ENCODE data around the gene PTPRCAP. TPM values are rescaled to one million over a fixed set of nuclear protein-coding genes. Genes with fewer than 3 reads are reported as not detected.

PTPRCAP gene
- total RNA-seq, 2 donors from 2014 or later = 65.2 to 131 TPM

DNA sequence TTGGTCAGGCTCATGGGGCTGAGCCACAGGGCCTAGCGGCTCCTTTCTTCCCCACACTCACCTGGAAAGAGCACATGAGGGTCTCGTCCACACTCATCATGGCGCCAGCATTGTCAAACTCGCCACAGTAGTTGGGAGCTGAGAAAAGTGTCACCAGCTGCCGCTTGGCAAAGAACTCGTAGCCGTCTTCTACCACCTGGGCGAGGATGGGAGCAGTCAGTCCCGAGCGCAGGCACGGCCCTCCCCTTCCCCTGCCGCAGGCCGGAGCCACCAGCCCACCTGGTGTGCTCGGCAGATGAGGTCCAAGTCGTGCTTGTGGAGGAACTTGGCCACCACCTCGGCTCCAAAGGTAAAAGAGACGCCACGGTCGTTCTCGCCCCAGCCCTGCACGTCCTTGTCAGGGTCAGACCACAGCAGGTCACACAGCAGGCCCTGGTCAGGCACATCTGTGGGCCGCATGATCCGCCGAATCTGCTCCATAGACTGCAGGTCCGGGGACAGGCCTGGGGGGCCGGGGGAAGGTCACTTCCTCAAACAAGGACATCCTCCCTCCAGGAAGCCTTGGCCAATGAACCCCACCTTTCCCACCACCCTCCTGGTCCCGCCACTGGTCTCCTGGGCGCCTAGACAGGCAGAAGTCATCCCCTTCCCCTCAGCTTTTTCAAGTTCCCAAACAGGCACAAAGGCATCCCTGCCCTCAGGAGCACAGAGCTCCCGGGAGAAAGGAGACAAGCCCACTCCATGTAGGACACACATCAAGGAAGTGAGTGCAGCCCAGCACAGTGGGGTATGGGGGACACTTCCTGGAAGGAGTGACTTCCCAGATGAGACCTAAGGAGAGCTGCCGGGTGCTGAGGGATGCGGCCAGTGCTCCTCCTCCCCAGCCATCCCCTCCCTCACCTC lies 38.6 kb downstream of the PTPRCAP start:
- DNase-seq (ENCODE audit: low spot score in 2 of 2) (peak in 1 of 2 donors; percentile 55), ATAC-seq (no peak)
- Mint-ChIP-seq H3K36me3 (peaks cover 13 to 22% of the 10 kb centered on the region in 2 donors), H3K9me3 (no peaks in the 10 kb centered on the region), H3K27ac (peak overlapping the region in 1 of 2 donors; percentile 72)

DNA sequence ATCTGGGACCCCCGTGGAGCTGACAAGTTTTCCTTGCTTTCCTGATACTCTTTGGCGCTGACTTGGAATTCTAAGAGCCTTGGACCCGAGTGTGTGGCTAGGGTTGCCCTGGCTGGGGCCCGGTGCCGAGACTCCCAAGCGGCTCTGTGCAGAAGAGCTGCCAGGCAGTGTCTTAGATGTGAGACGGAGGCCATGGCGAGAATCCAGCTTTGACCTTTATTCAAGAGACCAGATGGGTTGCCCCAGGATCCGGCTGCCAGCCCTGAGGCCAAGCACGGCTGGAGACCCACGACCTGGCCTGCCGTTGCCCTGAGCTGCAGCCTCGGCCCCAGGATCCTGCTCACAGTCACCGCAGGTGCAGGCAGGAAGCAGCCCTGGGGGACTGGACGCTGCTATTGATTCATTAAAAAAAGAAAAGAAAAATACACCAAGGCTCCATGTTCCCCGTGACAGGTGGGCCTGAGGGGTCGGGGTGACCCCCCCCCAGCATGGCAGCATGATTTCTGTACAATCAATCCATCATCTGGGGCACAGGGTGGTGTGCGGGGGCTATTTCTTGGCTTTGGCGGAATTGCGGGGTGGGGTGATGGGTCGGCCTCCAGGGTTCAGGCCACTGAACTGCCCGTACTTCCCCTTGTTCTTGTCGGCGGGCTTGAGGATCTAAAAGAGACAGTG lies 39.4 kb downstream of the PTPRCAP start:
- peak overlapping the region; percentile 38 to 81 for H3K27ac Mint-ChIP-seq
- ATAC-seq (no peak), DNase-seq (ENCODE audit: low spot score in 2 of 2) (peak in 1 of 2 donors; percentile 53)
- H3K9me3 Mint-ChIP-seq = no peaks in the 10 kb centered on the region
- H3K36me3 Mint-ChIP-seq = peaks cover 19 to 22% of the 10 kb centered on the region in 2 donors

DNA sequence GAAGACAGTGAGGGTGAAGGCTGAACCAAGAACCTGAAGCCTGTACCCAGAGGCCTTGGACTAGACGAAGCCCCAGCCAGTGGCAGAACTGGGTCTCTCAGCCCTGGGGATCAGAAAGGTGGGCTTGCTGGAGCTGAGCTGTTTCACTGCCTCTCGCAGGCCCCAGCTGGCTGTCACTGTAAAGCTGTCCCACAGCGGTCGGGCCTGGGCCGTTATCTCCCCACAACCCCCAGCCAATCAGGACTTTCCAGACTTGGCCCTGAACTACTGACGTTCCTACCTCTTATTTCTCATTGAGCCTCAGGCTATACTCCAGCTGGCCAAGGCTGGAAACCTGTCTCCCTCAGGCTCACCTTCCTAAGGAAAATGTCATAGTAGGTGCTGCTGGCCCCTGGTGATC lies 39.9 kb downstream of the PTPRCAP start:
- ATAC-seq (no peak), DNase-seq (ENCODE audit: low spot score in 2 of 2) (peak in 1 of 2 donors; percentile 57)
- H3K36me3 Mint-ChIP-seq = peaks cover 19 to 22% of the 10 kb centered on the region in 2 donors
- H3K9me3 Mint-ChIP-seq = no peaks in the 10 kb centered on the region
- H3K27ac Mint-ChIP-seq = peak overlapping the region; percentile 38 to 81

DNA sequence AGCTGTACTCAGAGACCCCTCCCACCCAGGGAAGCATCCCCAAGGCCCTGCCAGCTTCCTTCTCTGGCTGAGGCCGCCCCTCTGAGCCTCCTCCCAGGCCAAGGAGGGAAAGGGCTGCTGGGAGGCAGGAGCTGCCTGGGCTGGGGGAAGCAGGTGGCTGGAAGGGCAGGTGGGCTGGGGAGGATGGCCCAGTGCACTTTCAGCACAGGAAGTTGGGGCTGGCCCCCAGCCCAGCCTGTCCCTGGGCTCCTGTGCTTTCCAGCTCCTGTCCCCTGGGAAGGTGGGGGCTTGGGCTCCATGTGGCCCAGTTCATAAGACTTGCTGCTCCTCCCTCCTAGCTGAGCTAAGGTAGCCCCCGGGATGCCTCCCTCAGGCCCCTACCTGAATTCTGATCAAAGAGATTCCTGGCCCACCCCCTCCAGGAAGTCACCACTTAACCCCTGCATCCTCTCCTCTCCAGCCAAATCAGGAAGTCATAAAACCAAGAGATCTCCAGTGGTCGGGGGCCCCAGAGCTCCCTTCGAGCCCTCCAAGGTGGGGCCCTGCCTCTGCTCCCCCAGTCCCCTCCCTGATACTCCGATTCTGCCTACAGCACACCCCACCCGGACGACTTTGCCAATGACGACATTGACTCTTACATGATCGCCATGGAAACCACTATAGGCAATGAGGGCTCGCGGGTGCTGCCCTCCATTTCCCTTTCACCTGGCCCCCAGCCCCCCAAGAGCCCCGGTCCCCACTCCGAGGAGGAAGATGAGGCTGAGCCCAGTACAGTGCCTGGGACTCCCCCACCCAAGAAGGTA lies 40.7 kb downstream of the PTPRCAP start:
- Mint-ChIP-seq H3K27ac (peak overlapping the region; percentile 38 to 89), H3K36me3 (peaks cover 19 to 22% of the 10 kb centered on the region in 2 donors), H3K9me3 (no peaks in the 10 kb centered on the region)
- ATAC-seq = no peak
- peak in 1 of 2 donors; percentile 54 for DNase-seq (ENCODE audit: low spot score in 2 of 2)

DNA sequence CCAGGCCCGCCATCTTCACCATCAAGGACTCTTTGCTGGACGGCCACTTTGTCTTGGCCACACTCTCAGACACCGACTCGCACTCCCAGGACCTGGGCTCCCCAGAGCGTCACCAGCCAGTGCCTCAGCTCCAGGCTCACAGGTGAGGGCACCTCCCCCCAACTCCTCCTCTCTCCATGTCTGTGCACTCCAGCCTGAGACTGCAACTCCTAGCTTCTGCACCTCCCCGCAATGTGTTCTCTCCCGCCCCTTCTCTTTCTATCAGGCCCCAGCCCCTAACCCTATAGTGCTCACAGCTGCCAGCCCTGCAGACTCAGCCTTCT lies 41.3 kb downstream of the PTPRCAP start:
- peak overlapping the region; percentile 38 to 83 for H3K27ac Mint-ChIP-seq
- H3K9me3 Mint-ChIP-seq = no peaks in the 10 kb centered on the region
- H3K36me3 Mint-ChIP-seq = peaks cover 19 to 22% of the 10 kb centered on the region in 2 donors
- DNase-seq (ENCODE audit: low spot score in 2 of 2) (no peak), ATAC-seq (no peak)

DNA sequence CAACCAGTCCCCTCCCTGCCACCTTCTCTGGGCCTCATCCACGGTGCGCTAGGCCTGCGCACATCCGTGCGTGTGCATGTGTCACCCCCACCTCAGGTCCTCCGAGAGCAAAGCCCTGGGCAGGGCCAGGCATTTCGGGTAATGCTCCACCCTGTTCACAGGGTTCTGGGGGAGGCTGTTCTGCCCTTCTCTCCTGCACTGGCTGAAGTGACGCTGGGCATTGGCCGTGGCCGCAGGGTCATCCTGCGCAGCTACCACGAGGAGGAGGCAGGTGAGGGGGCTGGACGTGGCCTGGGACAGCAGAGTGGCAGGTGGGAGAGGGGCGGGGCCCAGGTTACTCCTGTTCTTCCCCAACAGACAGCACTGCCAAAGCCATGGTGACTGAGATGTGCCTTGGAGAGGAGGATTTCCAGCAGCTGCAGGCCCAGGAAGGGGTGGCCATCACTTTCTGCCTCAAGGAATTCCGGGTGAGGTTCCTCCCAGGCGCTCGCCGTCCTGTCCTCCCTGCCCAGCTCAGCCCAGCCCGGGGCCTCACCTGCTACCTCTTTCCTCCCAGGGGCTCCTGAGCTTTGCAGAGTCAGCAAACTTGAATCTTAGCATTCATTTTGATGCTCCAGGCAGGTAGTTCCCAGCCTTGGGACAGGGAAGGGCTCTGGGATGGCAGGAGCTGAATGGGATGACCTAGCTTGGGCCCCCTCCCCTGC lies 41.8 kb downstream of the PTPRCAP start:
- H3K27ac Mint-ChIP-seq = peak overlapping the region in 1 of 2 donors; percentile 38
- no peak for ATAC-seq
- H3K9me3 Mint-ChIP-seq = no peaks in the 10 kb centered on the region
- DNase-seq (ENCODE audit: low spot score in 2 of 2) = peak in 1 of 2 donors; percentile 54
- peaks cover 15 to 21% of the 10 kb centered on the region in 2 donors for H3K36me3 Mint-ChIP-seq

DNA sequence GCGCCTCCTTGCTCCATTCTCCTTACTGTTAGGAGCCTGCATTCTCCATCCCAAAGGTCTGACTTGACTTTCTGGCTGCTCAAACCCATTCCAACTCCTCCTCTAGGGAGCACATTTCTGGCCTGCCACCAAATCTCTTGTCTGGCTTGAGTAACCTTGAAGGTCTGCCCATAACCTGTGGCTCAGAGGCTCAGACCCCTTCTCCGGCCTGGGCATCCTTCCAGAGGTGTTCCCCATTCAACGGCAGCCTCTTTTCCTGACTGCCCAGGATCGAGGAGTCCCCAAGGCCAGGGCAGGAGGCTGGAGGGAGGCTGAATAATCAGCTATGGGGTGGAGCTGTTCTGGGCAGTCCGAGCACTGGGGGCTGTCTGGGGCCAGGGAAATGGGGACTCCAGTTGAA lies 43.5 kb downstream of the PTPRCAP start:
- Mint-ChIP-seq H3K9me3 (no peaks in the 10 kb centered on the region), H3K36me3 (peaks cover 9 to 16% of the 10 kb centered on the region in 2 donors), H3K27ac (no peak overlapping the region)
- ATAC-seq (no peak), DNase-seq (ENCODE audit: low spot score in 2 of 2) (no peak)

DNA sequence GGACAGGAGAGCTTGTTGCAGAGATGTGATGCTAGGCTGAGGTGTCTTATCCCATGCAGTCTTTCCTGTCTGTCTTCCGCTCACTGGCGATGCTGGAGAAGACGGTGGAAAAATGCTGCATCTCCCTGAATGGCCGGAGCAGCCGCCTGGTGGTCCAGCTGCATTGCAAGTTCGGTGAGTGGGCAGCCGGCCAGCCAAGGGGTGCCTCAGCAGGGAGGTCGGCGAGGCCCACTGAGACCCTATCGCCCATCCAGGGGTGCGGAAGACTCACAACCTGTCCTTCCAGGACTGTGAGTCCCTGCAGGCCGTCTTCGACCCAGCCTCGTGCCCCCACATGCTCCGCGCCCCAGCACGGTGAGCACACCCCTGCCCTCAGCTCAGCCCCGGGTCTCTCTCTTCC lies 44.0 kb downstream of the PTPRCAP start:
- ATAC-seq (no peak), DNase-seq (ENCODE audit: low spot score in 2 of 2) (no peak)
- no peak overlapping the region for H3K27ac Mint-ChIP-seq

DNA sequence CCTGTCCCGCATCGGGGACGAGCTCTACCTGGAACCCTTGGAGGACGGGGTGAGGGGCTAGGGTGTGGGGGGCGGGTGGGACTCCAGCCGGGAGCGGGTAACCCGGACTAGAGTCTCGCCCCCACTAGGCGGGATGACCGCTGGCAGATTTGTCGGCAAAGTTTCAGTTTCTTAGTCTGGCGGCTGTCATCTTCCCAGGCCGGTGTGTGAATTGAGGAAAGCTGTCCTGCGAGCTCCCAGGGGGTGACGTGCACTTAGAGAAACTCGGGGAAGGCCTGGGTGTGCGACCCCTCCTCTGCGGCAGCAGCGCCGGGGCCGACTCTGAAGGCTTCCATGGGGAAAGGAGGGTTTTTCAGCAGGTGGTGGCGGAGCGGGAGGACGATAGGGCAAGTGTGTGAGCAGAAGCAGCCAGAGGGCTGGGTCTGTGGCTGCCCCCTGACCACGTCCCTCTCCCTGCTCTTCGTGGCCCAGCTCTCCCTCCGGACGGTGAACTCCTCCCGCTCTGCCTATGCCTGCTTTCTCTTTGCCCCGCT lies 45.2 kb downstream of the PTPRCAP start:
- Mint-ChIP-seq H3K27ac (peak overlapping the region; percentile 86 to 88), H3K36me3 (peaks cover 9 to 10% of the 10 kb centered on the region in 2 donors), H3K9me3 (no peaks in the 10 kb centered on the region)
- no peak for DNase-seq (ENCODE audit: low spot score in 2 of 2)
- ATAC-seq = no peak

More for the DNA sequence above, 44.0 kb downstream of the PTPRCAP start:
- Mint-ChIP-seq H3K9me3 (no peaks in the 10 kb centered on the region), H3K36me3 (peaks cover 9 to 16% of the 10 kb centered on the region in 2 donors)

DNA sequence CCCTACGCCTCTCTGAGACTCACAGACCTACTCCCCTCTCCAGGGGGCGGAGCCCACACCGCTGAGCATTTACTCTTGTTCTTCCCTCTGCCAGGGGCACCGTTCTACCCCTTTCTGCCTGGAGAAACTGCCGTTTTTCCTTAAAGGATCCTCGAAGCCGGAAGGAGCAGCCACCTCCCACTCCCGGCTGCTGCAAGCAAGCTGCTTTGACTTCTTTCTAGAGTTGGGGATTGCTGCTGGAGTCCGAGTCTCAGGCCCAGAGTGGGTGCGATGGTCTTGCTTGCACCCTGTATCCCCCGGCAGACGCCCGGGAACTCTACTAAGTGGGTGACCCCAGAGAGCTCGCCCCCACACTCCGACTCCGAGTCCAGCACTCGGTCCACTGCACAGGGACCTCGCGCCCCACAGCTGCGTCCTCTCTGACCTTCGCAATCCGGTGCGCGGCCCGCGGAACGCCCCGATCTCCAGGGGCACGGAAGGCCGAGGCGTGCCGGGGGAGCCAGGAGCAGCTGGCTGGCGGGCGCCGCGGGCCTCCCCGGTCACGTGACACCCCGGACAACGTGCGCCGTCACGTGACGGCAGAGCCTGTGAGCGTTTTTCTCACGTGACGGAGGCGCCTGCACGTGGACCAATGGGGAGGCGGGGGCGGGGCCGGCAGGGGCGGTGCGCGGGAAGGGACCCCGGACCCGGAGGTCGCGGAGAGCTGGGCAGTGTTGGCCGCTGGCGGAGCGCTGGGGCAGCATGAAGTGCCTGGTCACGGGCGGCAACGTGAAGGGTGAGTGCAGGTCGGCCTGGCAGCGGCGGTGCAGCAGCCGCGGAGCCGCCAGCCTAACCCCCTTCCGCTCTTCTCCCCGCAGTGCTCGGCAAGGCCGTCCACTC lies 45.9 kb downstream of the PTPRCAP start, which contains the start of gene RAD9A:
Gene RAD9A, plus strand, starts transcription at position 683 of the 879 bp plus-strand sequence. Its CDS starts 59 bp downstream, at position 742.
- peak; percentile 89 to 94 for DNase-seq (ENCODE audit: low spot score in 2 of 2)
- ATAC-seq = peak; percentile 84 to 88

DNA sequence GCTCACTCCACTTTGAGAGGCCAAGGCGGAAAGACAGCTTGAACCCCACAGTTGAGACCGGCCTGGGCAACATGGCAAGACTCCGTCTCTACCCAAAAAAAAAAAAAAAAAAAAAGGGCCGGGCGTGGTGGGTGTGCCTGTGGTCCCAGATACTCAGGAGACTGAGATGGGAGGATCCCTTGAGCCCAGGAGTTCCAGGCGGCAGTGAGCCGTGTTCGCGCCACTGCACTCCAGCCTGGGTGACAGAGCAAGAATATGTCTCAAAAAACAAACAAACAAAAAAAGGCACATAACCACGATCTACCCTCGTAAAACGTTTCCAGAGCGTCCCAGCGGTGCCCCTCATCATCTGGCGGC lies 46.6 kb downstream of the PTPRCAP start:
- no peak for ATAC-seq
- peaks cover 0 to 9% of the 10 kb centered on the region in 2 donors for H3K36me3 Mint-ChIP-seq
- H3K9me3 Mint-ChIP-seq = no peaks in the 10 kb centered on the region
- DNase-seq (ENCODE audit: low spot score in 2 of 2) = no peak
- peak overlapping the region; percentile 84 to 88 for H3K27ac Mint-ChIP-seq

More for the DNA sequence above, 45.9 kb downstream of the PTPRCAP start, which contains the start of gene RAD9A:
- Mint-ChIP-seq H3K9me3 (no peaks in the 10 kb centered on the region), H3K27ac (peak within 1 kb of the TSS; percentile 86 to 88), H3K36me3 (peaks cover 3 to 9% of the 10 kb centered on the region in 2 donors)

DNA sequence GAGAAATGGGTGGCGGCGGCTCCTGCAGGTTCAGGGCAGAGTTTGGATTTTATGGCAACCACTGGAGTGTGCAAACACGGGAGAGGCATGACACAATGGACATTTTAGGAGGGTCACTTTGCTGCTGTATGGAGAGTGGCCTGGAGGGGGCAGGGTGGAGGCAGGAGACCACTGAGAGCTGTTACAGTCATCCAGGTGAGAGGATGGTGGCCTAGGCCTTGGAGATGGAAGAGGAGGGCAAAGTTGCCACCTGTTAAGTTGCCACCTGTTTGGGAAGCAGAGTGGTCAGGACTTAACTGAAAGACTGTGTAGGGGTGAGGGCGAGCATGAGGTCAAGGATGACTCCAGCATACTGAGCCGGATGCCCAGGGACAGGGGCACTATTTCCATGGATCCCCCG lies 48.0 kb downstream of the PTPRCAP start:
- H3K36me3 Mint-ChIP-seq = peaks cover 0 to 9% of the 10 kb centered on the region in 2 donors
- no peaks in the 10 kb centered on the region for H3K9me3 Mint-ChIP-seq
- H3K27ac Mint-ChIP-seq = no peak overlapping the region
- DNase-seq (ENCODE audit: low spot score in 2 of 2) = peak in 1 of 2 donors; percentile 62
- ATAC-seq = peak; percentile 43

DNA sequence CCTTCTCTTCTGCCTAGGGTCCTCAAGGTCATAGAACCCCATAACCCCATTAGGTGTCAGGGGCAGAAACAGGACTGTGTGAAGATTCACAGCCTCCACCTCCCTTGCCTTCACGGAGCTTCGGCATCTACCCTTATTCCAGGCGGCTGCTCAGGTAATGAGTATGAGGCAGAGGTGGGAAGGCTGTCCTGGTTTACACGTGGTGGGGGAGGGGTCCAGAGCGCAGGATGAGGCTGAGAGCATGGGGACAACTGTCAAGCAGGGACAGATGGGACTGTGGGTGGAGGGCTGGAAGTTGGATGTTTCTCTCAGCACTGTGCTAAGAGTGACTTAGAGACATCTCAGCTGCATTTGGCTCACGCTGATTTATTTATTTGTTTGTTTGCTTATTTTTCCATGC lies 50.0 kb downstream of the PTPRCAP start:
- Mint-ChIP-seq H3K27ac (no peak overlapping the region), H3K9me3 (no peaks in the 10 kb centered on the region), H3K36me3 (no peaks in the 10 kb centered on the region)
- ATAC-seq = no peak
- DNase-seq (ENCODE audit: low spot score in 2 of 2) = no peak

DNA sequence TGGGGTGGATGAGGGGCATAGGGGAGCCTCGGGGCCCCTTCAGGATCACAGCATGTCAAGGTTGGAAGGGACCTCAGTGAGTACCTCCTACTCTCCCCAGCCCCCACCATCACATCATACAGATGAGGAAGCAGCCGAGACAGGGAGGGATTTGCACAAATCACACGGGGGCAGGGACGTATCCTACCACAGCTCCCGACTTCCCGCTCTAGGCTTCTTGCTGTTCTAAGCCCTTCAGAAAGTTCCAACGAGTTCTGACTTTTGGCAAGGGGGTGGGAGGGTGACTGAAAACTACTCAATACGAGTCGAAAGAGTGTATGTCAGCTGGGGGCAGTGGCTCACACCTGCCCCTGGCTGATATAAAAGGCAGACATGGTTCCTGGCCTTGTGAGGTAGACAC lies 50.4 kb downstream of the PTPRCAP start:
- DNase-seq (ENCODE audit: low spot score in 2 of 2) = no peak
- H3K27ac Mint-ChIP-seq = no peak overlapping the region
- no peaks in the 10 kb centered on the region for H3K36me3 Mint-ChIP-seq
- ATAC-seq = no peak
- H3K9me3 Mint-ChIP-seq = no peaks in the 10 kb centered on the region
